Adipocyte (in vitro differentiated cells): ENCODE results near the gene MSI2.

Experiments
- DNase-seq: peaks from one replicate; pipeline ENCODE4 v3.0.0-alpha.2; 2015; ENCODE audit warnings: low read depth
- H3K27me3 ChIP-seq: replicated peaks from 2 replicates; pipeline ENCODE4 v1.7.0; 2013; ENCODE audit warnings: mild to moderate bottlenecking, low read length, moderate library complexity; ENCODE audit not compliant: control insufficient read depth, insufficient read depth
- H3K36me3 ChIP-seq: 2 replicates; pipeline ENCODE4 v1.7.0; 2013; ENCODE audit warnings: low read length, mild to moderate bottlenecking, moderate library complexity; ENCODE audit not compliant: control insufficient read depth, insufficient read depth, severe bottlenecking
- H3K4me1 ChIP-seq: 2 replicates; pipeline ENCODE4 v1.7.0; 2013; ENCODE audit warnings: mild to moderate bottlenecking, low read length, moderate library complexity; ENCODE audit not compliant: control insufficient read depth, insufficient read depth
- H3K4me3 ChIP-seq: 2 replicates; pipeline ENCODE4 v1.7.0; 2013; ENCODE audit warnings: mild to moderate bottlenecking, low read length, moderate library complexity
- H3K9ac ChIP-seq: 2 replicates; pipeline ENCODE4 v1.7.0; 2013; ENCODE audit warnings: mild to moderate bottlenecking, low read length, moderate library complexity
- H3K9me3 ChIP-seq: 2 replicates; pipeline ENCODE4 v1.7.0; 2013; ENCODE audit warnings: mild to moderate bottlenecking, low read length, moderate library complexity; ENCODE audit not compliant: control insufficient read depth

The MSI2 gene

DNA sequence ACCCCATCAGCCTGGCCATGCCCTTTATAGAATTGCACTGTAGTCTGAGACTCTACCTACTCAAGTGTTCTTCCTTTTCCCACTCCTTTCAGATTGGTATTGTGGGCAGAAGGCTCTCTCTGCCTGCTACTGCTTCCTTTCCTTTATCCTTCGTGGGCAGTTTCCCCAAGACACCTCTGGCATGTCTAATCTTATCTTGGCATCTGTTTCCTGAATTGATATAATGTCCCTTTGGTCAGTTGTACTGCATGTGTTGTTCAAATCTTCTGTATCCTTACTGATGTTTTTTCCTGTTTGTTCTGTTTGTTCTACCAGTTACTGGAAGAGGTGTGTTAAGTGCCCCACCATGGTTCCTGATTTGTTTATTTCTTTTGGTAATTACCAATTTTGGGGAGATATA, 29.5 kb upstream of the MSI2 start:
- Histone ChIP-seq H3K27me3 (no peaks in the 10 kb centered on the region), H3K4me3 (no peak overlapping the region), H3K4me1 (no peaks in the 10 kb centered on the region), H3K36me3 (no peaks in the 10 kb centered on the region), H3K9me3 (peaks cover 14% of the 10 kb centered on the region), H3K9ac (no peak overlapping the region)
- no peak for DNase-seq

DNA sequence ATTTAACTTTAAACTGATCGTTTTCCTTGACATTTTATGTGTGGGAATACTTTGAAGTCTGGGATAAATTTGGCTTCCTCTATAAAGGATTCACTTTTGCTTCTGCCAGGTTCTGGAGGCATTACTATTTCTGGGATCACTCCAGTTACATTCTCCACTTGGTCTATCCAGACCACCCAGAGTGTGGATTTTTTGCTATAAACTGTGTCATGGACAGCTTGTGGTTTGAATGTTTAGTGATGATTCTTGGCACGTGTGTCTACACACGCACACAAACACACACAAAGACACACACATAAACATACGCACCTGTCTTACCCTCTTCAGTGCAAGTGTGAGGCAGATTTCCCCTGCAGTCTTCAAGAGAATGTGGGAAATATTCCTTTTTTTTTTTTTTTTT, 27.4 kb upstream of the MSI2 start:
- peaks cover 4% of the 10 kb centered on the region for H3K27me3 ChIP-seq
- H3K4me1 ChIP-seq = no peaks in the 10 kb centered on the region
- H3K36me3 ChIP-seq = no peaks in the 10 kb centered on the region
- no peak overlapping the region for H3K4me3 ChIP-seq
- DNase-seq = no peak
- H3K9me3 ChIP-seq = peaks cover 6% of the 10 kb centered on the region
- H3K9ac ChIP-seq = no peak overlapping the region

- Histone ChIP-seq H3K4me3 (no peak overlapping the region), H3K27me3 (peaks cover 17% of the 10 kb centered on the region), H3K36me3 (no peaks in the 10 kb centered on the region), H3K9me3 (no peaks in the 10 kb centered on the region), H3K9ac (no peak overlapping the region), H3K4me1 (no peaks in the 10 kb centered on the region)
- no peak for DNase-seq
Measured at GRCh38 chr17:57234061-57234738, 22.1 kb upstream of the MSI2 start.

- H3K36me3 ChIP-seq = no peaks in the 10 kb centered on the region
- H3K9ac ChIP-seq = no peak overlapping the region
- no peak overlapping the region for H3K4me3 ChIP-seq
- H3K27me3 ChIP-seq = peaks cover 17% of the 10 kb centered on the region
- no peaks in the 10 kb centered on the region for H3K4me1 ChIP-seq
- DNase-seq = no peak
- H3K9me3 ChIP-seq = no peaks in the 10 kb centered on the region
Measured at GRCh38 chr17:57234739-57235092, 21.6 kb upstream of the MSI2 start.

GRCh38 chr17:57235124-57235523, 21.2 kb upstream of the MSI2 start:
- Histone ChIP-seq H3K9me3 (no peaks in the 10 kb centered on the region), H3K4me3 (no peak overlapping the region), H3K4me1 (no peaks in the 10 kb centered on the region), H3K9ac (no peak overlapping the region), H3K27me3 (peaks cover 19% of the 10 kb centered on the region), H3K36me3 (no peaks in the 10 kb centered on the region)
- no peak for DNase-seq

GRCh38 chr17:57236686-57237299, 19.5 kb upstream of the MSI2 start:
- no peak for DNase-seq

GRCh38 chr17:57240648-57241047, 15.7 kb upstream of the MSI2 start:
- no peak for DNase-seq
- H3K4me3 ChIP-seq = no peak overlapping the region
- H3K4me1 ChIP-seq = no peaks in the 10 kb centered on the region
- H3K27me3 ChIP-seq = peaks cover 38% of the 10 kb centered on the region
- no peaks in the 10 kb centered on the region for H3K36me3 ChIP-seq
- H3K9me3 ChIP-seq = no peaks in the 10 kb centered on the region
- no peak overlapping the region for H3K9ac ChIP-seq

More at GRCh38 chr17:57236686-57237299, 19.5 kb upstream of the MSI2 start:
- no peak overlapping the region for H3K9ac ChIP-seq
- H3K36me3 ChIP-seq = no peaks in the 10 kb centered on the region
- H3K9me3 ChIP-seq = no peaks in the 10 kb centered on the region
- H3K4me3 ChIP-seq = no peak overlapping the region
- peaks cover 31% of the 10 kb centered on the region for H3K27me3 ChIP-seq
- H3K4me1 ChIP-seq = no peaks in the 10 kb centered on the region

DNA sequence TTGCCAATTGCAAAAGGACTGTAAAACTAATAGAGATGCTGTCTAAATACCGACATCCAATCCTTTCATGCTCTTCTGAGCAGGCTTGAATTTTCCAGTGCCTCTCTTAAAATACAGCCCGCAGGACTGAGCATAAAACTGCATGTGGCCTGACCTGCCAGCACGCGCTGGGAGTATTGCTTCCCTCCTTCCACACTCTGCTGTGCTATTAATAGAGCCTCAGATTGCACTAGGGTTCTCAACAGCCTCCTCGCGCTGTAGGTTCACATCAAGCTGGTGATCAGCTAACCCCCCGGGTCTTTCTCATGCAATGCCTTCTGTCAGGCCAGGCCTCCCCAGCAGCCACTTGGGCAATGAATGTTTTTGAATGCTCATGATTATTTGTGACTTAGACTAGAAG, 14.2 kb upstream of the MSI2 start:
- no peak overlapping the region for H3K9ac ChIP-seq
- peaks cover 44% of the 10 kb centered on the region for H3K27me3 ChIP-seq
- no peak for DNase-seq
- no peak overlapping the region for H3K4me3 ChIP-seq
- no peaks in the 10 kb centered on the region for H3K36me3 ChIP-seq
- H3K9me3 ChIP-seq = peaks cover 10% of the 10 kb centered on the region
- no peaks in the 10 kb centered on the region for H3K4me1 ChIP-seq

- H3K4me1 ChIP-seq = no peaks in the 10 kb centered on the region
- H3K9me3 ChIP-seq = peaks cover 10% of the 10 kb centered on the region
- H3K27me3 ChIP-seq = peaks cover 46% of the 10 kb centered on the region
- peak; percentile 85 for DNase-seq
- H3K9ac ChIP-seq = no peak overlapping the region
- no peak overlapping the region for H3K4me3 ChIP-seq
- H3K36me3 ChIP-seq = no peaks in the 10 kb centered on the region
Measured at GRCh38 chr17:57243171-57243622, 13.1 kb upstream of the MSI2 start.

GRCh38 chr17:57245786-57246185, 10.5 kb upstream of the MSI2 start:
- Histone ChIP-seq H3K9me3 (peaks cover 25% of the 10 kb centered on the region), H3K27me3 (peaks cover 39% of the 10 kb centered on the region), H3K9ac (no peak overlapping the region), H3K4me3 (no peak overlapping the region), H3K4me1 (no peaks in the 10 kb centered on the region), H3K36me3 (no peaks in the 10 kb centered on the region)
- no peak for DNase-seq

- peaks cover 29% of the 10 kb centered on the region for H3K9me3 ChIP-seq
- no peak overlapping the region for H3K4me3 ChIP-seq
- DNase-seq = no peak
- H3K4me1 ChIP-seq = no peaks in the 10 kb centered on the region
- no peaks in the 10 kb centered on the region for H3K36me3 ChIP-seq
- peaks cover 36% of the 10 kb centered on the region for H3K27me3 ChIP-seq
- H3K9ac ChIP-seq = no peak overlapping the region
Measured at GRCh38 chr17:57246257-57246656, 10.1 kb upstream of the MSI2 start.

DNA sequence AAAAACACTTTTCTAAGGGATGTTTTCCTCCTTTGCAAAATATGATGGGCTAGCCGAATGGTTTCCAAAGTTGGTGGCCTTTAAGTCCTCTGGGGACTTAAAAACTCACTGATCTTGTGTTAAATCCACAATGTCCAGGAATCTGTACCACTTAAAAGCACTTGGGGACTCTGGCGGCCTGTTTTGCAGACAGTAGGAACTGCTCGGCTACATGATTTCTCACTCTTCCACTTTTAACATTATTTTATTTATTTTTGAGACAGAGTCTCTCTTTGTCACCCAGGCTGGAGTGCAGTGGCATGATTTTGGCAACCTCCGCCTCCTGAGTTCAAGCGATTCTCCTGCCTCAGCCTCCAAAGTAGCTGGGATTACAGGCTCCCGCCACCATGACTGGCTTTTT, 9.1 kb upstream of the MSI2 start:
- DNase-seq = no peak
- Histone ChIP-seq H3K27me3 (peaks cover 35% of the 10 kb centered on the region), H3K9ac (no peak overlapping the region), H3K36me3 (no peaks in the 10 kb centered on the region), H3K4me1 (no peaks in the 10 kb centered on the region), H3K9me3 (peaks cover 37% of the 10 kb centered on the region), H3K4me3 (no peak overlapping the region)
